ENCODE measurements around the gene ACTR1A.

ACTR1A gene

GRCh38 chr10:102451105-102451969 is 51.2 kb downstream of the ACTR1A start, which contains the start of gene C10orf95:
C10orf95 (minus strand) TSS chr10:102451543; CDS start chr10:102451093, 450 bp downstream.
- H3K23ac ChIP-seq (ENCODE audit: low read length in 2 of 2): peak within 1 kb of the TSS in 1 of 2 experiments; percentile 14
- no peak within 1 kb of the TSS for H2AK5ac ChIP-seq (ENCODE audit: low read length, severe bottlenecking)
- peaks cover 32% of the 10 kb centered on the region for H3K4me1 ChIP-seq (ENCODE audit: control insufficient read depth, insufficient read depth, low read depth, low read length)
- H2BK12ac ChIP-seq (ENCODE audit: low read length in 2 of 2): peak within 1 kb of the TSS; percentile 38 to 63
- DNase-seq: peak; percentile 30
- peak within 1 kb of the TSS; percentile 66 to 82 for H3K18ac ChIP-seq (ENCODE audit: low read depth in 1 of 2, low read length in 2 of 2)
- H3K27ac ChIP-seq (ENCODE audit: low read length, poor library complexity, severe bottlenecking): no peak within 1 kb of the TSS
- no peaks in the 10 kb centered on the region for H3K9me3 ChIP-seq (ENCODE audit: control insufficient read depth, low read length)
- H4K91ac ChIP-seq (ENCODE audit: low read length): peak within 1 kb of the TSS; percentile 57
- peak within 1 kb of the TSS; percentile 9 for H2BK5ac ChIP-seq (ENCODE audit: low read depth, low read length, poor library complexity, severe bottlenecking)
- H3K79me1 ChIP-seq (replicated peaks; ENCODE audit: low read length, poor library complexity, severe bottlenecking): peaks cover 10% of the 10 kb centered on the region
- H3K4me2 ChIP-seq (ENCODE audit: low read length, poor library complexity, severe bottlenecking): peak within 1 kb of the TSS; percentile 83
- H3K27me3 ChIP-seq (ENCODE audit: control insufficient read depth in 1 of 2, insufficient read depth in 1 of 2, low read length in 2 of 2): no peaks in the 10 kb centered on the region
- H3K4me3 ChIP-seq (ENCODE audit: insufficient read depth in 1 of 2, low read depth in 1 of 2, low read length in 2 of 2): peak within 1 kb of the TSS; percentile 88 to 93
- H2AFZ ChIP-seq (ENCODE audit: low read depth, low read length): peak within 1 kb of the TSS; percentile 55
- H3K4ac ChIP-seq (ENCODE audit: low read depth in 1 of 2, low read length in 2 of 2): peak within 1 kb of the TSS; percentile 37 to 91
- peak within 1 kb of the TSS; percentile 87 for H3K9ac ChIP-seq (ENCODE audit: low read length)
- whole genome bisulfite sequencing: 44% methylated on average over 28 of the region's 28 CpGs
- peak within 1 kb of the TSS; percentile 96 for H4K8ac ChIP-seq (ENCODE audit: low read length)
- peaks cover 0 to 7% of the 10 kb centered on the region in 2 experiments for H3K36me3 ChIP-seq (ENCODE audit: control insufficient read depth in 1 of 2, insufficient read depth in 2 of 2, low read depth in 1 of 2, low read length in 2 of 2)
- H2BK120ac ChIP-seq (ENCODE audit: low read depth, low read length): peak within 1 kb of the TSS; percentile 11
- H3K14ac ChIP-seq (ENCODE audit: low read length in 2 of 2): peak within 1 kb of the TSS in 1 of 2 experiments; percentile 91
- H2BK15ac ChIP-seq (ENCODE audit: low read depth, poor library complexity, severe bottlenecking): peak within 1 kb of the TSS; percentile 95

- Histone ChIP-seq H2AFZ (ENCODE audit: low read depth, low read length) (peak overlapping the region; percentile 55), H4K91ac (ENCODE audit: low read length) (peak overlapping the region; percentile 78), H3K4ac (ENCODE audit: low read depth in 1 of 2, low read length in 2 of 2) (peak overlapping the region; percentile 35 to 91), H3K27ac (ENCODE audit: low read length, poor library complexity, severe bottlenecking) (no peak overlapping the region), H3K4me2 (ENCODE audit: low read length, poor library complexity, severe bottlenecking) (peak overlapping the region; percentile 83), H2BK120ac (ENCODE audit: low read depth, low read length) (peak overlapping the region; percentile 11), H4K8ac (ENCODE audit: low read length) (peak overlapping the region; percentile 96), H2BK15ac (ENCODE audit: low read depth, poor library complexity, severe bottlenecking) (peak overlapping the region; percentile 95), H2BK12ac (ENCODE audit: low read length in 2 of 2) (peak overlapping the region; percentile 38 to 63), H3K4me1 (ENCODE audit: control insufficient read depth, insufficient read depth, low read depth, low read length) (peaks cover 32% of the 10 kb centered on the region), H2BK5ac (ENCODE audit: low read depth, low read length, poor library complexity, severe bottlenecking) (peak overlapping the region; percentile 9), H3K36me3 (ENCODE audit: control insufficient read depth in 1 of 2, insufficient read depth in 2 of 2, low read depth in 1 of 2, low read length in 2 of 2) (peaks cover 0 to 7% of the 10 kb centered on the region in 2 experiments), H2AK5ac (ENCODE audit: low read length, severe bottlenecking) (no peak overlapping the region), H3K9me3 (ENCODE audit: control insufficient read depth, low read length) (no peaks in the 10 kb centered on the region), H3K14ac (ENCODE audit: low read length in 2 of 2) (peak overlapping the region in 1 of 2 experiments; percentile 91), H3K27me3 (ENCODE audit: control insufficient read depth in 1 of 2, insufficient read depth in 1 of 2, low read length in 2 of 2) (no peaks in the 10 kb centered on the region), H3K23ac (ENCODE audit: low read length in 2 of 2) (peak overlapping the region in 1 of 2 experiments; percentile 34), H3K79me1 (replicated peaks; ENCODE audit: low read length, poor library complexity, severe bottlenecking) (peaks cover 10% of the 10 kb centered on the region), H3K9ac (ENCODE audit: low read length) (peak overlapping the region; percentile 87), H3K18ac (ENCODE audit: low read depth in 1 of 2, low read length in 2 of 2) (peak overlapping the region; percentile 81 to 89), H3K4me3 (ENCODE audit: insufficient read depth in 1 of 2, low read depth in 1 of 2, low read length in 2 of 2) (peak overlapping the region; percentile 88 to 93)
- WGBS: under 1% methylated on average over 71 of the region's 104 CpGs
- peak; percentile 65 for DNase-seq
Observed at GRCh38 chr10:102450374-102451104, 52.0 kb downstream of the ACTR1A start.

- Histone ChIP-seq H3K23ac (ENCODE audit: low read length in 2 of 2) (peak overlapping the region in 1 of 2 experiments; percentile 34), H3K4me1 (ENCODE audit: control insufficient read depth, insufficient read depth, low read depth, low read length) (peaks cover 29% of the 10 kb centered on the region), H2AFZ (ENCODE audit: low read depth, low read length) (peak overlapping the region; percentile 55), H4K91ac (ENCODE audit: low read length) (peak overlapping the region; percentile 78), H2BK120ac (ENCODE audit: low read depth, low read length) (no peak overlapping the region), H2AK5ac (ENCODE audit: low read length, severe bottlenecking) (no peak overlapping the region), H3K27ac (ENCODE audit: low read length, poor library complexity, severe bottlenecking) (peak overlapping the region; percentile 1), H3K79me1 (replicated peaks; ENCODE audit: low read length, poor library complexity, severe bottlenecking) (peaks cover 10% of the 10 kb centered on the region), H3K4ac (ENCODE audit: low read depth in 1 of 2, low read length in 2 of 2) (peak overlapping the region; percentile 18 to 60), H3K4me2 (ENCODE audit: low read length, poor library complexity, severe bottlenecking) (peak overlapping the region; percentile 83), H3K9me3 (ENCODE audit: control insufficient read depth, low read length) (no peaks in the 10 kb centered on the region), H3K36me3 (ENCODE audit: control insufficient read depth in 1 of 2, insufficient read depth in 2 of 2, low read depth in 1 of 2, low read length in 2 of 2) (peaks cover 0 to 7% of the 10 kb centered on the region in 2 experiments), H3K9ac (ENCODE audit: low read length) (peak overlapping the region; percentile 87), H4K8ac (ENCODE audit: low read length) (peak overlapping the region; percentile 90), H3K18ac (ENCODE audit: low read depth in 1 of 2, low read length in 2 of 2) (peak overlapping the region; percentile 81 to 89), H3K27me3 (ENCODE audit: control insufficient read depth in 1 of 2, insufficient read depth in 1 of 2, low read length in 2 of 2) (no peaks in the 10 kb centered on the region), H2BK5ac (ENCODE audit: low read depth, low read length, poor library complexity, severe bottlenecking) (no peak overlapping the region), H3K4me3 (ENCODE audit: insufficient read depth in 1 of 2, low read depth in 1 of 2, low read length in 2 of 2) (peak overlapping the region; percentile 88 to 93), H2BK15ac (ENCODE audit: low read depth, poor library complexity, severe bottlenecking) (no peak overlapping the region), H2BK12ac (ENCODE audit: low read length in 2 of 2) (peak overlapping the region in 1 of 2 experiments; percentile 42), H3K14ac (ENCODE audit: low read length in 2 of 2) (peak overlapping the region in 1 of 2 experiments; percentile 82)
- 0% methylated on average over 11 of the region's 11 CpGs for WGBS
- no peak for DNase-seq
Observed at GRCh38 chr10:102450124-102450373, 52.5 kb downstream of the ACTR1A start.
